H9 (cell line): Measurements from ENCODE around the gene FAM171A1. TPM values are rescaled to one million over a fixed set of nuclear protein-coding genes. Genes with fewer than 3 reads are reported as not detected.

Experiments used
- DNase-seq: peaks from one replicate; pipeline ENCODE4 v3.0.0-alpha.2; 2017
- H2AFZ ChIP-seq: one replicate; pipeline ENCODE4 v1.6.1; 2013; ENCODE audit warnings: mild to moderate bottlenecking, low read length, control low read depth, moderate library complexity
- H2AK5ac ChIP-seq: 2 replicates; pipeline ENCODE4 v1.6.1; 2013; ENCODE audit warnings: low read length, control low read depth, mixed read lengths; ENCODE audit not compliant: insufficient read length
- H2BK120ac ChIP-seq: one replicate; pipeline ENCODE4 v1.6.1; 2013; ENCODE audit warnings: low read depth, mild to moderate bottlenecking, low read length, control low read depth, inconsistent platforms; ENCODE audit not compliant: poor library complexity, severe bottlenecking
- H2BK12ac ChIP-seq: 2 replicates; pipeline ENCODE4 v1.6.1; 2013; ENCODE audit warnings: low read length, control low read depth, mixed read lengths, low read depth; ENCODE audit not compliant: insufficient read length
- H2BK15ac ChIP-seq: 2 replicates; pipeline ENCODE4 v1.6.1; 2013; ENCODE audit warnings: low read depth, low read length, control low read depth
- H2BK20ac ChIP-seq: one replicate; pipeline ENCODE4 v1.6.1; 2013; ENCODE audit warnings: low read depth, mild to moderate bottlenecking, low read length, control low read depth, inconsistent platforms; ENCODE audit not compliant: poor library complexity, severe bottlenecking
- H2BK5ac ChIP-seq: 2 replicates; pipeline ENCODE4 v1.6.1; 2013; ENCODE audit warnings: low read length, control low read depth, mixed read lengths; ENCODE audit not compliant: insufficient read length
- H3K14ac ChIP-seq: 2 replicates; pipeline ENCODE4 v1.6.1; 2013; ENCODE audit warnings: low read length, control low read depth; ENCODE audit not compliant: insufficient read depth
- H3K18ac ChIP-seq: 2 replicates; pipeline ENCODE4 v1.6.1; 2013; ENCODE audit warnings: low read depth, mild to moderate bottlenecking, mixed read lengths, low read length, control low read depth; ENCODE audit not compliant: insufficient read length
- H3K23ac ChIP-seq: 2 replicates; pipeline ENCODE4 v1.6.1; 2013; ENCODE audit warnings: low read length, control low read depth, mixed read lengths, low read depth; ENCODE audit not compliant: insufficient read length
- H3K23me2 ChIP-seq: 2 replicates; pipeline ENCODE4 v1.6.1; 2013; ENCODE audit warnings: low read depth, mild to moderate bottlenecking, mixed read lengths, low read length, control low read depth; ENCODE audit not compliant: insufficient read length, poor library complexity, severe bottlenecking
- H3K27ac ChIP-seq: 2 replicates; pipeline ENCODE4 v1.5.1; 2013; ENCODE audit warnings: low read length, control low read depth, mixed read lengths, low read depth; ENCODE audit not compliant: insufficient read length
- H3K27me3 ChIP-seq: 2 replicates; pipeline ENCODE4 v1.6.1; 2013; ENCODE audit warnings: low read length, control low read depth, inconsistent platforms; ENCODE audit not compliant: insufficient read depth
- H3K4ac ChIP-seq: 2 replicates; pipeline ENCODE4 v1.6.1; 2013; ENCODE audit warnings: low read depth, mild to moderate bottlenecking, control low read depth, inconsistent platforms, low read length, moderate library complexity
- H3K4me1 ChIP-seq: 2 replicates; pipeline ENCODE4 v1.6.1; 2013; ENCODE audit warnings: low read length, control low read depth, inconsistent platforms; ENCODE audit not compliant: insufficient read depth
- H3K4me2 ChIP-seq: 2 replicates; pipeline ENCODE4 v1.6.1; 2013; ENCODE audit warnings: low read length, control low read depth, mixed read lengths; ENCODE audit not compliant: insufficient read length, insufficient read depth
- H3K56ac ChIP-seq: 2 replicates; pipeline ENCODE4 v1.6.1; 2013; ENCODE audit warnings: low read depth, mild to moderate bottlenecking, mixed read lengths, low read length, control low read depth; ENCODE audit not compliant: insufficient read length
- H3K79me1 ChIP-seq: 2 replicates; pipeline ENCODE4 v1.6.1; 2013; ENCODE audit warnings: low read depth, mild to moderate bottlenecking, moderate library complexity, low read length, control low read depth, inconsistent platforms; ENCODE audit not compliant: insufficient read depth, poor library complexity, severe bottlenecking
- H3K79me2 ChIP-seq: 2 replicates; pipeline ENCODE4 v1.6.1; 2013; ENCODE audit warnings: low read length, control low read depth, inconsistent platforms; ENCODE audit not compliant: insufficient read depth
- H3K9ac ChIP-seq: 2 replicates; pipeline ENCODE4 v1.6.1; 2013; ENCODE audit warnings: low read length, control low read depth, mixed read lengths; ENCODE audit not compliant: insufficient read length; ENCODE audit errors: extremely low read depth
- H3K9me3 ChIP-seq: one replicate; pipeline ENCODE4 v1.6.1; 2013; ENCODE audit warnings: low read depth, low read length, inconsistent platforms; ENCODE audit not compliant: control insufficient read depth
- H3T11ph ChIP-seq: one replicate; pipeline ENCODE4 v1.6.1; 2013; ENCODE audit warnings: mild to moderate bottlenecking, low read length, control low read depth, inconsistent platforms
- H4K20me1 ChIP-seq: one replicate; pipeline ENCODE4 v1.6.1; 2013; ENCODE audit not compliant: control insufficient read depth, insufficient read length, insufficient read depth
- H4K5ac ChIP-seq: 2 replicates; pipeline ENCODE4 v1.6.1; 2013; ENCODE audit warnings: low read depth, mild to moderate bottlenecking, mixed read lengths, low read length, control low read depth; ENCODE audit not compliant: insufficient read length
- H4K8ac ChIP-seq: replicated peaks from 2 replicates; pipeline ENCODE4 v1.6.1; 2013; ENCODE audit warnings: low read length, control low read depth, mixed read lengths, low read depth; ENCODE audit not compliant: insufficient read length
- H4K91ac ChIP-seq: 2 replicates; pipeline ENCODE4 v1.6.1; 2013; ENCODE audit warnings: low read depth, mild to moderate bottlenecking, moderate library complexity, mixed read lengths, low read length, control low read depth; ENCODE audit not compliant: insufficient read length
- H3K27ac Mint-ChIP-seq, 3 experiments: 2 replicates in 2 of 3; 3 replicates in 1 of 3; pipeline ENCODE4 v1.8.0; 2020 to 2021; ENCODE audit warnings: mixed read lengths in 3 of 3, mild to moderate bottlenecking in 1 of 3, moderate library complexity in 1 of 3
- H3K27me3 Mint-ChIP-seq: 2 replicates; pipeline ENCODE4 v1.8.0; 2021; ENCODE audit warnings: low read depth, mild to moderate bottlenecking, moderate library complexity, mixed read lengths
- H3K36me3 Mint-ChIP-seq, 3 experiments: 2 replicates in 2 of 3; 3 replicates in 1 of 3; pipeline ENCODE4 v1.8.0; 2020 to 2021; ENCODE audit warnings: low read depth in 3 of 3, mixed read lengths in 3 of 3; ENCODE audit not compliant: insufficient read depth in 1 of 3
- H3K4me1 Mint-ChIP-seq, 2 experiments: 2 replicates each; pipeline ENCODE4 v1.8.0; 2020; ENCODE audit warnings: mixed read lengths in 2 of 2
- H3K4me3 Mint-ChIP-seq, 2 experiments: 2 replicates in 1 of 2; 3 replicates in 1 of 2; pipeline ENCODE4 v1.8.0; 2020 to 2021; ENCODE audit warnings: mild to moderate bottlenecking in 2 of 2, mixed read lengths in 2 of 2, moderate library complexity in 1 of 2
- H3K9me3 Mint-ChIP-seq, 2 experiments: 2 replicates in 1 of 2; 3 replicates in 1 of 2; pipeline ENCODE4 v1.8.0; 2020; ENCODE audit warnings: mild to moderate bottlenecking in 2 of 2, mixed read lengths in 2 of 2, moderate library complexity in 1 of 2
- WGBS: extraction: QIAGEN DNeasy Blood & Tissue Kit; methylation state at CpG from one replicate; pipeline ENCODE4 v1.1.7; 2013; ENCODE audit warnings: missing lambda C conversion rate, low lambda C conversion rate, mixed read lengths; ENCODE audit not compliant: insufficient read length; ENCODE audit errors: extremely low coverage; 5-methylcytosine and 5-hydroxymethylcytosine counted together
- total RNA-seq: library from RNA; stranded (reverse); gene quantifications from 2 replicates; pipeline ENCODE4 v1.2.1, GENCODE V29; 2021
- TF ChIP-seq, protein P1 (sequence below): fragments of 200-600 bp; sonication (generic); conservative IDR thresholded peaks from 3 replicates; pipeline ENCODE4 v1.8.0; 2021; ENCODE audit warnings: antibody characterized with exemption, mild to moderate bottlenecking

The FAM171A1 gene
- total RNA-seq, 1 experiment from 2014 or later, result 37.4 TPM

DNA sequence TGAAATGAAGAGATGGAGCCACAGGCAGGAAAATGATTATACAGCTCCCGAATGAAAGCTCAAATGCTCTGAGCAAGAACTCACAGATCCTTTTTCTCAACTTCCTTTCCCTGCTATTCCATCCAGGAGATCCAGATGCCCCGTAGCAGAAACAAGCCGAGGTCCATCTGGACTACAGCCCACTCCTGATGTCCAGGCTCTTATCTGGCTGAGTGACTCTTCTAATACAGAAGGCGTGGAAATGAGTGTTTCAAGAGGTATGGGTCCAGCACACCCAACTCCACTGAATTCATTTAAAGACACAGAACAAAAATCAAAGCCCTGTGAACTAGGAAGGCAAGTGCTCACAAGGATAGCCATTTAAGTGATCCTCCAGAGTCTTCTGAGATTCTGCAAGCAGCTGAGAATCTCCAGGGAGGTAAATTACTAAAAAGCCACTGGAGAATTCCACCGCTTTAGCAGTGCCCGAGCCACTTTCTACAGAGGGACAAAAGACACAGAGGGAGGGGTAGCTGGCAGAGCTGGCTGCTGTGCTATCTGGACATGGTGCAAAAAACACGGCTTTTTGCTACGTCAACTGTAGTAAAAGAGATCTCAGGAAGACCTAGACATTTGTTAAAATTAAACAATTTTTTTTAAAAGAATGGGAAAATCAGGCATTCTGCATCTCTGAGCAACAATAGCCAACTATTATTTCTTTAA is 24.5 kb downstream of the FAM171A1 start:
- Histone ChIP-seq H2AFZ (no peak overlapping the region), H3K56ac (no peak overlapping the region), H3K4me1 (peaks cover 9% of the 10 kb centered on the region), H4K20me1 (no peaks in the 10 kb centered on the region), H3K9me3 (no peaks in the 10 kb centered on the region), H2BK5ac (no peak overlapping the region), H3K79me2 (no peaks in the 10 kb centered on the region; the same call in 1 of the 2 replicates), H3K23me2 (no peaks in the 10 kb centered on the region), H3K23ac (no peak overlapping the region), H3K79me1 (peaks cover 10% of the 10 kb centered on the region), H3K4ac (no peak overlapping the region), H3K27me3 (no peaks in the 10 kb centered on the region), H4K8ac (no peak overlapping the region), H4K91ac (no peak overlapping the region), H3K18ac (no peak overlapping the region), H3K14ac (no peak overlapping the region), H3T11ph (no peak overlapping the region), H2AK5ac (no peak overlapping the region), H3K4me2 (no peak overlapping the region), H2BK15ac (no peak overlapping the region), H4K5ac (no peak overlapping the region), H3K27ac (no peak overlapping the region), H2BK12ac (no peak overlapping the region), H3K9ac (no peak overlapping the region), H2BK120ac (no peak overlapping the region), H2BK20ac (no peak overlapping the region)
- no peaks in the 10 kb centered on the region; a peak in 1 of 5 replicates for H3K9me3 Mint-ChIP-seq
- no peak overlapping the region for H3K4me3 Mint-ChIP-seq
- no peak for DNase-seq
- peaks cover 24 to 35% of the 10 kb centered on the region in 2 experiments for H3K4me1 Mint-ChIP-seq
- peak overlapping the region in 1 of 3 experiments; percentile 60; a peak in 1 of 7 replicates for H3K27ac Mint-ChIP-seq
- no CpG with 5 or more reads among the region's 8 CpGs for WGBS
- TF ChIP-seq, protein P1, sequence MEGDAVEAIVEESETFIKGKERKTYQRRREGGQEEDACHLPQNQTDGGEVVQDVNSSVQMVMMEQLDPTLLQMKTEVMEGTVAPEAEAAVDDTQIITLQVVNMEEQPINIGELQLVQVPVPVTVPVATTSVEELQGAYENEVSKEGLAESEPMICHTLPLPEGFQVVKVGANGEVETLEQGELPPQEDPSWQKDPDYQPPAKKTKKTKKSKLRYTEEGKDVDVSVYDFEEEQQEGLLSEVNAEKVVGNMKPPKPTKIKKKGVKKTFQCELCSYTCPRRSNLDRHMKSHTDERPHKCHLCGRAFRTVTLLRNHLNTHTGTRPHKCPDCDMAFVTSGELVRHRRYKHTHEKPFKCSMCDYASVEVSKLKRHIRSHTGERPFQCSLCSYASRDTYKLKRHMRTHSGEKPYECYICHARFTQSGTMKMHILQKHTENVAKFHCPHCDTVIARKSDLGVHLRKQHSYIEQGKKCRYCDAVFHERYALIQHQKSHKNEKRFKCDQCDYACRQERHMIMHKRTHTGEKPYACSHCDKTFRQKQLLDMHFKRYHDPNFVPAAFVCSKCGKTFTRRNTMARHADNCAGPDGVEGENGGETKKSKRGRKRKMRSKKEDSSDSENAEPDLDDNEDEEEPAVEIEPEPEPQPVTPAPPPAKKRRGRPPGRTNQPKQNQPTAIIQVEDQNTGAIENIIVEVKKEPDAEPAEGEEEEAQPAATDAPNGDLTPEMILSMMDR, result no peak
- H3K36me3 Mint-ChIP-seq, result no peaks in the 10 kb centered on the region
- H3K27me3 Mint-ChIP-seq, result no peaks in the 10 kb centered on the region
